Neural crest cell (in vitro differentiated cells): ENCODE measurements around the gene SLC6A12. TPM values are rescaled to one million over a fixed set of nuclear protein-coding genes. Genes with fewer than 3 reads are reported as not detected.

ENCODE experiments used
- DNase-seq: peaks from one replicate; pipeline ENCODE4 v3.0.0; 2021; ENCODE audit warnings: low read depth, mixed read lengths, low spot score
- H3K27ac Mint-ChIP-seq: one replicate; pipeline ENCODE4 v1.8.0; 2021; ENCODE audit warnings: mild to moderate bottlenecking, mixed read lengths; ENCODE audit not compliant: unreplicated experiment
- H3K27me3 Mint-ChIP-seq: 2 replicates; pipeline ENCODE4 v1.8.0; 2021; ENCODE audit warnings: low read depth, mild to moderate bottlenecking, mixed read lengths
- H3K36me3 Mint-ChIP-seq: 2 replicates; pipeline ENCODE4 v1.8.0; 2021; ENCODE audit warnings: low read depth, mild to moderate bottlenecking, mixed read lengths
- H3K4me1 Mint-ChIP-seq: 2 replicates; pipeline ENCODE4 v1.8.0; 2021; ENCODE audit warnings: mixed read lengths
- H3K4me3 Mint-ChIP-seq: one replicate; pipeline ENCODE4 v1.8.0; 2021; ENCODE audit warnings: mild to moderate bottlenecking, mixed read lengths
- H3K9me3 Mint-ChIP-seq: 2 replicates; pipeline ENCODE4 v1.8.0; 2021; ENCODE audit warnings: mixed read lengths
- CTCF ChIP-seq: fragments of 200-600 bp; sonication (generic); conservative IDR thresholded peaks from 2 replicates; pipeline ENCODE4 v1.5.0; 2021; ENCODE audit warnings: antibody characterized with exemption, mild to moderate bottlenecking
- total RNA-seq: library from RNA; stranded (reverse); gene quantifications from 2 replicates; pipeline ENCODE4 v1.2.1, GENCODE V29; 2021

Gene SLC6A12
- total RNA-seq, 1 donor from 2014 or later: 0.47 TPM

DNA sequence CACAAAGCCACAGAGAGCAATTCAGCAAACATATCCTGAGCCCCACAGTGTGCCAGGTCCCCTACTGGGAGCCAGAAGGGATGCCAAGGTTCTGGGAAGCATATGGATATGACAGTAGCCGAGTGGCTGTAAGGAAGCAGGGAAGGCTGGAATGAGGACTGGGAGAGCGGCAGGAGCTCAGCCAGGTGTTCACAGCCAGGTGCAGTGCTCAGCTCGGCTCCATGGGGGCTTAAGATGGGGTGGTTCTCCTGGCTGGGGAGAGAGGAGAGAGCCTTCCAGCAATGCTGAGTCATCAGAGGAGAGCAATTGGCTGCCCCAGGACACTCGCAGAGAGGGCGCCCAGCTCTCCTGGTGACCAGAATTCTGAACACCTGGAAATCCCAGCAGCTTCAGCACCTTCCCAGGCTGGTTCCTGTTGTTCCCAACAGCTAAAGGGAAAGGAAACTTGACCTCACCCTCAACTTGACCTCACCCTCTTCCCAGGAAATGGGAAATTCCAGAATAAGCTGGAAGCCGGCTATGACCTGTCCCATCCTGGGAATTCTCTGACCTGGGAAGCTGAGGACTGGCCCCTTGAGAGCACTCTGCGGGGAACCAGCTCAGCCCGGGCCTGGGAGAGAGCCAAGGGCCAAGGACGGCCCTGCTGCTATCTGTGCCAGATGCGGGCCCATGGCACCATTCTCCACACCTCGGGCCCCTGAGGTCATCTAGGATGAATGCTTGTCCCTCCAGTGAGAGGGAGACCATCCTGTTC, 34.6 kb downstream of the SLC6A12 start:
- H3K4me3 Mint-ChIP-seq: no peak overlapping the region

DNA sequence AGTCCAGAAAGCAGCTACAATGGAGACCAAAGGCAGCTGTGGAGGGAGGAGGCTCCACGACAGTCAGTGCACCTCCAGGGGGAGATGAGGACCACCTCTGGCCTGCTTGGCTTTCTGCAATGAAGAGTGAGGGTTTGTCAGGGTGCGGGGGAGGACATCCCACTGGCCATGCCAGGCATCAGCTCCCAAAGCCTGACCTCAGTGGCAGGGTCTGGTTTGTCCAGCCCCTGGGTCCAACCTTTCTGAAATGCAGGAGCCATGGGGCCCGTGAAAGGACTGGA, 35.2 kb downstream of the SLC6A12 start:
- Mint-ChIP-seq H3K27me3 (no peaks in the 10 kb centered on the region), H3K4me3 (no peak overlapping the region), H3K4me1 (peaks cover 13% of the 10 kb centered on the region), H3K9me3 (no peaks in the 10 kb centered on the region), H3K27ac (peak overlapping the region; percentile 35), H3K36me3 (no peaks in the 10 kb centered on the region)
- TF ChIP-seq CTCF: no peak
- DNase-seq: no peak

More for the DNA sequence above, 34.6 kb downstream of the SLC6A12 start:
- TF ChIP-seq CTCF: no peak
- Mint-ChIP-seq H3K9me3 (no peaks in the 10 kb centered on the region), H3K27ac (peak overlapping the region; percentile 35), H3K27me3 (no peaks in the 10 kb centered on the region), H3K4me1 (peaks cover 13% of the 10 kb centered on the region), H3K36me3 (no peaks in the 10 kb centered on the region)
- DNase-seq: no peak

GRCh38 chr12:177980-178828, 35.8 kb downstream of the SLC6A12 start:
- no peak for TF ChIP-seq CTCF
- H3K36me3 Mint-ChIP-seq: no peaks in the 10 kb centered on the region
- H3K4me3 Mint-ChIP-seq: no peak overlapping the region
- H3K9me3 Mint-ChIP-seq: no peaks in the 10 kb centered on the region
- H3K4me1 Mint-ChIP-seq: peaks cover 13% of the 10 kb centered on the region
- H3K27ac Mint-ChIP-seq: no peak overlapping the region
- DNase-seq: no peak
- no peaks in the 10 kb centered on the region for H3K27me3 Mint-ChIP-seq

- TF ChIP-seq CTCF: no peak
- no peaks in the 10 kb centered on the region for H3K27me3 Mint-ChIP-seq
- no peak overlapping the region for H3K4me3 Mint-ChIP-seq
- no peaks in the 10 kb centered on the region for H3K9me3 Mint-ChIP-seq
- H3K27ac Mint-ChIP-seq: no peak overlapping the region
- H3K36me3 Mint-ChIP-seq: no peaks in the 10 kb centered on the region
- DNase-seq: no peak
- H3K4me1 Mint-ChIP-seq: peaks cover 18% of the 10 kb centered on the region
Measured at GRCh38 chr12:177336-177979, 36.5 kb downstream of the SLC6A12 start.

DNA sequence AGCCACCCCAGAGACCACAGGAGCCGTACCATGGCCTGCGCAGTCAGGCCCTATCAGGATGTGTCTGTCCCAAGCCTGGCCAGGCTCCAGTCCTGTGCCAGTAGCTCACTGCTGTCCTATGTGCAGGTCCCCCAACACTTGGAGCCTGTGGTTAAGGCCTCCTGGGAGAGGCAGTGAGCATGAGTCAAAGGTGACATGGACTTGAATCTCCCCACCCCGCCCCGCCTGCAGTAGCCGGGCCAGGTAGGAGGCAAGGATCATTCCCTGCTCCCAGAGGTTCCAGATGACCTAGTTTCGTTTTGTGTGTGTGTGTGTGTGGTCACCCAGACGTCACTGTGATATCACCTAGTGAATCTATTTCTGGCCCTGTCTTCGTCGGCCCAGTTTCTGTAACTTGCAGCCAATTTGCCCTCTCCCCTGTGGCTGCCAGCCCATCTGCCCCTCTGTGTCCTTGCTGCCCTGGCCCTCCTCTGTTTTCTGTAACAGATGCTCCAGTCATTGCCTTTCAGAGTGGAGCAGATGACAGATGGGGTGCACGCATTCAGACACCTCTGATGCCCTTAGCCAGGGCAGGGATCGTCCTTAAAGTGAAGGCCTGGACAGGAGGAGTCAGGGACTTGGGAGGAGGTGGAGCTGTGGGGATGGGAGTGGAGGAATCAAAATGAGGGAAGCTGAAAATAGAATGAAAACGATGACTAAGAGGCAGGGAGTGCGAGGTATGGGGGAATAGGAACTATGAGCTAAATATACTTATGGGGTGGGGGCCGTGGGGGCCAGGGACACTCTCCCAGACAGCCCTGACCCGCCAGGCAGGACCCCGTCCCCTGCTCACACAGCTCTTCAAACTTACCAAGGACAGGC, 37.4 kb downstream of the SLC6A12 start:
- Mint-ChIP-seq H3K9me3 (no peaks in the 10 kb centered on the region), H3K36me3 (no peaks in the 10 kb centered on the region), H3K4me3 (no peak overlapping the region), H3K4me1 (peaks cover 18% of the 10 kb centered on the region), H3K27ac (peak overlapping the region; percentile 50), H3K27me3 (no peaks in the 10 kb centered on the region)
- DNase-seq: no peak
- TF ChIP-seq CTCF: no peak
